ENCODE results near the gene SPEM3. TPM values are rescaled to one million over a fixed set of nuclear protein-coding genes. Genes with fewer than 3 reads are reported as not detected.

The SPEM3 gene
- total and polyA plus RNA-seq, 2 of the 4 experiments (the other 2 are of a cell fraction) = not detected

DNA sequence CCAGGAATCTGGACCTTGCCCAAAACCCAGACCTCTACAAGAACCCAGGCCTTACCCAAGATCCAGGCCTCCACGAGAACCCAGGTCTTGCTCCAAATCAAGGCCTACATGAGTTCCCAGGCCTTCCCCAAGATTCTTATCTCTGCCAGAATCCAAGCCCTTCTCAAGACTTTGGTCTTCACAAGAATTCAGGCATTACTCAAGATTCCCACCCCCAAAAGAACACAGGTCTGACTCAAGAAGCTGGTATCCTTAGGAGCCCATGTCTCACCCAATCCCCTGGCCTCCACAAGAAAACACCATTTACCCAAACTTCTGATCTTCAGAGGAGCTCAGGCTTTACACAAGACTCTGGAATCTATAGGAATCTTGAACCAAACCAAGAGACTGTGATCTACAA, 2.6 kb downstream of the SPEM3 start:
- WGBS, 2 experiments (ENCODE audit: extremely low coverage in 2 of 2, insufficient read length in 1 of 2) = no CpG with 5 or more reads among the region's 1 CpG
- no peak for TF ChIP-seq FOS (IDR thresholded peaks at IDR 0.05; ENCODE audit: low read depth, low read length)
- no peak for TF ChIP-seq NFE2L2 (IDR thresholded peaks at IDR 0.05; ENCODE audit: low read depth, low read length)
- no peak for TF ChIP-seq CHD1 (IDR thresholded peaks at IDR 0.05; ENCODE audit: low read depth, low read length)
- no peak for TF ChIP-seq RCOR1 (IDR thresholded peaks at IDR 0.05; ENCODE audit: insufficient replicate concordance, low read length)
- TF ChIP-seq MXI1 (IDR thresholded peaks at IDR 0.05; ENCODE audit: borderline replicate concordance, low read depth, low read length) = no peak
- Histone ChIP-seq H3K4me1 (ENCODE audit: control insufficient read depth, insufficient read depth, low read length) (no peaks in the 10 kb centered on the region), H3K79me1 (ENCODE audit: low read depth in 1 of 2, low read length in 2 of 2) (no peaks in the 10 kb centered on the region; a peak in 1 of 4 replicates), H2AK5ac (ENCODE audit: low read depth, low read length) (no peak overlapping the region), H3K56ac (ENCODE audit: extremely low read depth, insufficient read depth, low read length) (no peak overlapping the region), H3K9me3 (ENCODE audit: control insufficient read depth, insufficient read depth, low read length) (no peaks in the 10 kb centered on the region), H2AK9ac (replicated peaks; ENCODE audit: low read depth, low read length, poor library complexity) (no peak overlapping the region), H3K9ac (ENCODE audit: low read depth, low read length) (no peak overlapping the region), H3K4me3 (ENCODE audit: insufficient read depth, low read depth, low read length) (no peak overlapping the region), H2BK120ac (ENCODE audit: low read depth, low read length) (no peak overlapping the region), H3K18ac (ENCODE audit: low read depth, low read length) (no peak overlapping the region), H2BK5ac (ENCODE audit: low read depth, low read length, poor library complexity, severe bottlenecking) (no peak overlapping the region), H3K4me2 (ENCODE audit: low read depth, low read length) (no peak overlapping the region), H3K36me3 (ENCODE audit: control insufficient read depth, insufficient read depth, low read length) (no peaks in the 10 kb centered on the region), H3K14ac (replicated peaks; ENCODE audit: low read depth, low read length) (no peak overlapping the region), H4K20me1 (ENCODE audit: insufficient read depth, low read length) (no peaks in the 10 kb centered on the region; the same call in 1 of the 2 replicates), H3K27ac (ENCODE audit: insufficient read depth, low read length) (no peak overlapping the region), H3K23ac (ENCODE audit: low read depth, low read length) (no peak overlapping the region), H2BK15ac (ENCODE audit: low read depth, low read length) (no peak overlapping the region), H2BK20ac (ENCODE audit: low read depth, low read length) (no peak overlapping the region), H3K27me3 (ENCODE audit: control insufficient read depth, insufficient read depth, low read length) (no peaks in the 10 kb centered on the region; the same call in 1 of the 2 replicates), H4K8ac (ENCODE audit: low read depth in 2 of 2, low read length in 2 of 2) (no peak overlapping the region), H3K4ac (ENCODE audit: low read depth, low read length) (no peak overlapping the region), H2AFZ (replicated peaks; ENCODE audit: low read length, poor library complexity) (no peak overlapping the region), H4K91ac (ENCODE audit: insufficient read depth, low read depth, low read length) (no peak overlapping the region), H3K9me1 (ENCODE audit: insufficient read depth, low read length) (no peaks in the 10 kb centered on the region), H4K5ac (ENCODE audit: low read depth, low read length) (no peak overlapping the region)
- ATAC-seq (ENCODE audit: low read depth) = no peak
- in situ Hi-C loops (cut with MboI; ENCODE audit: low sequenced_read_pairs) (no loop called here), dilution Hi-C loops (cut with HindIII; ENCODE audit: low sequenced_read_pairs, unreplicated experiment) (no loop called here), intact Hi-C loops (cut with micrococcal nuclease) (no loop called here)
- POLR2A ChIA-PET (ENCODE audit: unreplicated experiment) = no interaction called here
- peak; percentile 22 for DNase-seq
- BruUV-seq (replicated peaks) = no TSS peak
- CTCF ChIA-PET = no interaction called here
